Fibroblast of lung (primary cell): Measurements from ENCODE around the gene MYOM1.

Source experiments
- CTCF ChIP-seq, 2 donors: IDR thresholded peaks in 1 of 2; conservative IDR thresholded peaks in 1 of 2; 1 replicate in 1 of 2; 2 replicates in 1 of 2; pipeline ENCODE4 v1.5.1; 2011 to 2012; ENCODE audit warnings: low read length in 2 of 2, control low read depth in 1 of 2, inconsistent platforms in 1 of 2, low read depth in 1 of 2, mild to moderate bottlenecking in 1 of 2
- EZH2 ChIP-seq: IDR thresholded peaks from 2 replicates; pipeline ENCODE4 v1.5.1; 2012; ENCODE audit warnings: low read length, control low read depth, mild to moderate bottlenecking; ENCODE audit errors: missing control alignments

- TF ChIP-seq CTCF (conservative IDR thresholded peaks at IDR 0.05 in 1 of 2, IDR thresholded peaks at IDR 0.05 in 1 of 2; ENCODE audit: low read depth in 1 of 2, low read length in 2 of 2) (no peak), EZH2 (no peak)
Measured at GRCh38 chr18:3040881-3041280, 178.9 kb downstream of the MYOM1 start.
